Smooth muscle cell (in vitro differentiated cells): ENCODE data around the gene F13B. TPM values are rescaled to one million over a fixed set of nuclear protein-coding genes. Genes with fewer than 3 reads are reported as not detected.
A peak's percentile ranks its signal among the peaks of the same experiment; 100 is the strongest.
"Not testable (repeated sequence)": the region's sequence is repeated elsewhere in the genome, so short reads cannot be mapped to it uniquely, and the experiment has no call there.

Source experiments
- DNase-seq: peaks from one replicate; lab custom pipeline; 2025; ENCODE audit not compliant: unreplicated experiment; lab: John Stamatoyannopoulos, UW
- H2AFZ ChIP-seq: fragments of 200-600 bp; sonication (generic); 2 replicates; pipeline ENCODE4 v1.6.0; 2016; ENCODE audit warnings: antibody characterized with exemption, low read depth, mild to moderate bottlenecking
- H3F3A ChIP-seq: fragments of 200-600 bp; sonication (generic); 2 replicates; pipeline ENCODE4 v1.6.0; 2017; ENCODE audit warnings: antibody characterized with exemption, low read depth
- H3K27ac ChIP-seq: fragments of 200-600 bp; sonication (generic); 2 replicates; pipeline ENCODE4 v1.5.1; 2016; ENCODE audit warnings: low read depth, mild to moderate bottlenecking
- H3K27me3 ChIP-seq: fragments of 200-600 bp; sonication (generic); 2 replicates; pipeline ENCODE4 v1.6.1; 2016; ENCODE audit warnings: low read depth, mild to moderate bottlenecking
- H3K36me3 ChIP-seq: fragments of 200-600 bp; sonication (generic); 2 replicates; pipeline ENCODE4 v1.5.1; 2016; ENCODE audit warnings: low read depth
- H3K4me1 ChIP-seq: fragments of 200-600 bp; sonication (generic); 2 replicates; pipeline ENCODE4 v1.5.1; 2016; ENCODE audit warnings: low read depth
- H3K4me2 ChIP-seq: fragments of 200-600 bp; sonication (generic); 2 replicates; pipeline ENCODE4 v1.6.0; 2016; ENCODE audit warnings: mild to moderate bottlenecking
- H3K4me3 ChIP-seq: fragments of 200-600 bp; sonication (generic); 2 replicates; pipeline ENCODE4 v1.5.1; 2016; ENCODE audit warnings: mild to moderate bottlenecking
- H3K79me2 ChIP-seq: fragments of 200-600 bp; sonication (generic); 2 replicates; pipeline ENCODE4 v1.6.0; 2016; ENCODE audit warnings: low read depth, mild to moderate bottlenecking
- H3K9ac ChIP-seq: fragments of 200-600 bp; sonication (generic); 2 replicates; pipeline ENCODE4 v1.6.0; 2016; ENCODE audit warnings: low read depth
- H3K9me3 ChIP-seq: fragments of 200-600 bp; sonication (generic); replicated peaks from 2 replicates; pipeline ENCODE4 v1.5.1; 2016; ENCODE audit warnings: low read depth
- H4K20me1 ChIP-seq: fragments of 200-600 bp; sonication (generic); 2 replicates; pipeline ENCODE4 v1.6.0; 2016; ENCODE audit warnings: low read depth
- CTCF ChIP-seq: fragments of 200-600 bp; sonication (generic); IDR thresholded peaks from 2 replicates; pipeline ENCODE4 v1.5.1; 2017; ENCODE audit warnings: borderline replicate concordance, mild to moderate bottlenecking, antibody characterized with exemption; ENCODE audit not compliant: insufficient read depth, poor library complexity, severe bottlenecking
- WGBS: methylation state at CpG from one replicate; pipeline ENCODE4 v1.1.7; 2016; ENCODE audit warnings: low lambda C conversion rate; 5-methylcytosine and 5-hydroxymethylcytosine counted together
- polyA plus RNA-seq: library from polyadenylated mRNA; unstranded; fragments of >200 nt; fragmentation: Nextera tagmentation; extraction: Ambion mirVana; gene quantifications from 2 replicates; pipeline ENCODE4 v1.2.1, GENCODE V29; 2016
- total RNA-seq: library from RNA; depleted of rRNA; stranded (reverse); fragments of >200 nt; gene quantifications from 2 replicates; pipeline ENCODE4 v1.2.3, GENCODE V29; 2014

F13B gene
- total and polyA plus RNA-seq, 2 experiments from 2014 or later, result not detected

GRCh38 chr1:197041486-197042353, 25.3 kb downstream of the F13B start:
- no peak overlapping the region for H3K4me2 ChIP-seq
- no peaks in the 10 kb centered on the region for H3K27me3 ChIP-seq
- TF ChIP-seq CTCF, result no peak
- H2AFZ ChIP-seq, result no peak overlapping the region
- no peaks in the 10 kb centered on the region for H3K36me3 ChIP-seq
- WGBS, result 88% methylated on average over 7 of the region's 7 CpGs
- no peaks in the 10 kb centered on the region for H3K9me3 ChIP-seq
- H3F3A ChIP-seq, result no peaks in the 10 kb centered on the region
- no peaks in the 10 kb centered on the region for H4K20me1 ChIP-seq
- H3K9ac ChIP-seq, result no peak overlapping the region
- no peaks in the 10 kb centered on the region for H3K79me2 ChIP-seq
- DNase-seq, result no peak
- no peak overlapping the region for H3K4me3 ChIP-seq
- H3K27ac ChIP-seq, result no peak overlapping the region
- H3K4me1 ChIP-seq, result no peaks in the 10 kb centered on the region

GRCh38 chr1:197036861-197037260, 30.2 kb downstream of the F13B start:
- H3K79me2 ChIP-seq, result no peaks in the 10 kb centered on the region
- no peaks in the 10 kb centered on the region for H4K20me1 ChIP-seq
- H3K27me3 ChIP-seq, result no peaks in the 10 kb centered on the region
- no peaks in the 10 kb centered on the region for H3F3A ChIP-seq
- H3K9ac ChIP-seq, result no peak overlapping the region
- no peak overlapping the region for H3K4me3 ChIP-seq
- WGBS, result 94% methylated on average over 3 of the region's 3 CpGs
- no peak overlapping the region for H3K27ac ChIP-seq
- no peaks in the 10 kb centered on the region for H3K9me3 ChIP-seq
- H2AFZ ChIP-seq, result no peak overlapping the region
- no peak overlapping the region for H3K4me2 ChIP-seq
- no peak for TF ChIP-seq CTCF
- H3K36me3 ChIP-seq, result no peaks in the 10 kb centered on the region
- no peaks in the 10 kb centered on the region for H3K4me1 ChIP-seq
- DNase-seq, result no peak

GRCh38 chr1:197034631-197035339, 32.3 kb downstream of the F13B start:
- H3K4me2 ChIP-seq, DNase-seq, H3K4me1 ChIP-seq, H3K4me3 ChIP-seq, H3F3A ChIP-seq, H3K27me3 ChIP-seq, H4K20me1 ChIP-seq, H3K9ac ChIP-seq, H3K79me2 ChIP-seq, H3K9me3 ChIP-seq, H3K36me3 ChIP-seq, H3K27ac ChIP-seq: not testable (repeated sequence)
- peak overlapping the region; percentile 24 for H2AFZ ChIP-seq
- 52% methylated on average over 5 of the region's 6 CpGs for WGBS

- Histone ChIP-seq H2AFZ (no peak overlapping the region), H4K20me1 (no peaks in the 10 kb centered on the region), H3K36me3 (no peaks in the 10 kb centered on the region), H3K9me3 (no peaks in the 10 kb centered on the region), H3K27me3 (no peaks in the 10 kb centered on the region), H3K4me1 (no peaks in the 10 kb centered on the region), H3K4me3 (no peak overlapping the region), H3K9ac (no peak overlapping the region), H3K79me2 (no peaks in the 10 kb centered on the region), H3K4me2 (no peak overlapping the region), H3F3A (no peaks in the 10 kb centered on the region), H3K27ac (no peak overlapping the region)
- no peak for TF ChIP-seq CTCF
- DNase-seq, result no peak
Measured at GRCh38 chr1:197029749-197030148, 37.3 kb downstream of the F13B start.
